Ishikawa (cell line): Measurements from ENCODE around the gene OR52B2.

Experiments
- EGR1 ChIP-seq: IDR thresholded peaks from 2 replicates; pipeline ENCODE4 v1.6.1; 2012
- TCF12 ChIP-seq: IDR thresholded peaks from 2 replicates; pipeline ENCODE4 v1.6.1; 2012; ENCODE audit warnings: low read depth
- TEAD4 ChIP-seq: IDR thresholded peaks from 2 replicates; pipeline ENCODE4 v1.6.1; 2012
- YY1 ChIP-seq: IDR thresholded peaks from 2 replicates; pipeline ENCODE4 v1.6.1; 2012; ENCODE audit warnings: low read depth

DNA sequence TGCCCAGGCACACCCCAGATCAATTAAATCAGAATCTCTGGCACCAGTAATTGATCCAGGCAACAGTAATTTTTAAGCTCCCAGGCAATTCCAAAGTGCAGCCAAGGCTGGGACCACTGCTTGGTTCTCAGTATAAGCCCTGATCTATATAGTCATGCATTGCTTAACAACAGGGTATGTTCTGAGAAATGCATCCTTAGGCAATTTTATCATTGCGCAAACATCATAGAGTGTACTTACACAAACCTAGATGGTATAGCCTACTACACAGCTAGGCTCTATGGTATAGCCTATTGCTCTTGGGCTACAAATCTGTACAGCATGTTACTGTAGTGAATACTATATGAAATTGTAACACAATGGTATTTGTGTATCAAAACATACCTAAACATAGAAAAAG is 34.6 kb upstream of the OR52B2 start:
- TF ChIP-seq TEAD4 (no peak), TCF12 (no peak), YY1 (no peak), EGR1 (no peak)
